ENCODE data around the gene HS6ST3.

DNA sequence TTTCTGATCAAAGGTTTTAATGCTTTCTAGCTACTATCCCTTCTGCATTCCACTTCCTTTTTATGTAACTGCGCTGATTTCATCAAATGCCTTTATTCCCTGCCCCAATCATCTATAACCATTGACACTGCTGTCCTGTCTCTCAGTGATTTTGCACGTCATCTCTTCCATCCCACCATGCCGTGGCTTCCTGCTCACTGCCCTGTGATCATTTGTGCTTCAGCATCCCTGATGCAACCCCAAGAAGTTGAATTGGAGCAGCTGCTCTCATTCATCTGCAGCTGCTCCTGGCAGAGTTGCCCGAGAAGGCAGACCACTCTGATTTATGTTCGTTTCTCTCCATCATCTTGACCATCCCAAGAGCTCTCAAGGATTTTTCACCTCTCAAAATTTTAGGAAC lies 112.4 kb downstream of the HS6ST3 start:
- TF ChIP-seq, protein P1, sequence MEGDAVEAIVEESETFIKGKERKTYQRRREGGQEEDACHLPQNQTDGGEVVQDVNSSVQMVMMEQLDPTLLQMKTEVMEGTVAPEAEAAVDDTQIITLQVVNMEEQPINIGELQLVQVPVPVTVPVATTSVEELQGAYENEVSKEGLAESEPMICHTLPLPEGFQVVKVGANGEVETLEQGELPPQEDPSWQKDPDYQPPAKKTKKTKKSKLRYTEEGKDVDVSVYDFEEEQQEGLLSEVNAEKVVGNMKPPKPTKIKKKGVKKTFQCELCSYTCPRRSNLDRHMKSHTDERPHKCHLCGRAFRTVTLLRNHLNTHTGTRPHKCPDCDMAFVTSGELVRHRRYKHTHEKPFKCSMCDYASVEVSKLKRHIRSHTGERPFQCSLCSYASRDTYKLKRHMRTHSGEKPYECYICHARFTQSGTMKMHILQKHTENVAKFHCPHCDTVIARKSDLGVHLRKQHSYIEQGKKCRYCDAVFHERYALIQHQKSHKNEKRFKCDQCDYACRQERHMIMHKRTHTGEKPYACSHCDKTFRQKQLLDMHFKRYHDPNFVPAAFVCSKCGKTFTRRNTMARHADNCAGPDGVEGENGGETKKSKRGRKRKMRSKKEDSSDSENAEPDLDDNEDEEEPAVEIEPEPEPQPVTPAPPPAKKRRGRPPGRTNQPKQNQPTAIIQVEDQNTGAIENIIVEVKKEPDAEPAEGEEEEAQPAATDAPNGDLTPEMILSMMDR (IDR thresholded peaks at IDR 0.05): no peak
- TF ChIP-seq POLR2A (IDR thresholded peaks at IDR 0.05) (no peak), EP300 (IDR thresholded peaks at IDR 0.05) (no peak)
